Spinal cord (tissue), 10 donors: ENCODE measurements around the gene GABARAP. TPM values are rescaled to one million over a fixed set of nuclear protein-coding genes. Genes with fewer than 3 reads are reported as not detected.

Source experiments
- DNase-seq, 6 donors: peaks; one replicate each; pipeline versions ENCODE4 v3.0.0 to v3.0.0-alpha.2; 2013 to 2015; ENCODE audit warnings: low spot score in 6 of 6, low read depth in 4 of 6
- H3K27ac ChIP-seq: one replicate; pipeline ENCODE4 v1.5.1; 2013; ENCODE audit warnings: low read depth, low read length, control low read depth
- H3K27me3 ChIP-seq: one replicate; pipeline ENCODE4 v1.6.1; 2013; ENCODE audit warnings: low read length; ENCODE audit not compliant: control insufficient read depth, insufficient read depth
- H3K36me3 ChIP-seq: one replicate; pipeline ENCODE4 v1.6.1; 2013; ENCODE audit warnings: low read length; ENCODE audit not compliant: control insufficient read depth, insufficient read depth
- H3K4me1 ChIP-seq: one replicate; pipeline ENCODE4 v1.6.1; 2013; ENCODE audit warnings: low read length; ENCODE audit not compliant: control insufficient read depth, insufficient read depth
- H3K4me3 ChIP-seq: one replicate; pipeline ENCODE4 v1.5.1; 2013; ENCODE audit warnings: low read depth, low read length, control low read depth
- H3K9me3 ChIP-seq: one replicate; pipeline ENCODE4 v1.6.1; 2013; ENCODE audit warnings: low read length; ENCODE audit not compliant: control insufficient read depth, insufficient read depth
- WGBS: methylation state at CpG from one replicate; pipeline ENCODE4 v1.1.5; 2013; ENCODE audit warnings: missing lambda C conversion rate; ENCODE audit not compliant: insufficient coverage; 5-methylcytosine and 5-hydroxymethylcytosine counted together
- polyA plus RNA-seq, 2 donors: library from polyadenylated mRNA; unstranded; fragments of 120-200 nt; gene quantifications; one replicate each; pipeline ENCODE4 v1.2.1, GENCODE V29; 2013; ENCODE audit not compliant: insufficient read length in 2 of 2
- small RNA-seq: library from RNA; depleted of rRNA; stranded (forward); fragments of <200 nt; gene quantifications from one replicate; pipeline ENCODE3, GENCODE V24; 2014; ENCODE audit warnings: low replicate concordance
- total RNA-seq, 2 donors: library from RNA; depleted of rRNA in 1 of 2; stranded (reverse); fragments of 120-200 nt in 1 of 2; fragments of >200 nt in 1 of 2; gene quantifications; one replicate each; pipeline versions ENCODE4 v1.2.3 to v1.2.4, GENCODE V29; 2013 to 2014
- donor health status: healthy.

The GABARAP gene
- total and polyA plus RNA-seq, 4 donors = 196 to 481 (median 446) TPM

DNA sequence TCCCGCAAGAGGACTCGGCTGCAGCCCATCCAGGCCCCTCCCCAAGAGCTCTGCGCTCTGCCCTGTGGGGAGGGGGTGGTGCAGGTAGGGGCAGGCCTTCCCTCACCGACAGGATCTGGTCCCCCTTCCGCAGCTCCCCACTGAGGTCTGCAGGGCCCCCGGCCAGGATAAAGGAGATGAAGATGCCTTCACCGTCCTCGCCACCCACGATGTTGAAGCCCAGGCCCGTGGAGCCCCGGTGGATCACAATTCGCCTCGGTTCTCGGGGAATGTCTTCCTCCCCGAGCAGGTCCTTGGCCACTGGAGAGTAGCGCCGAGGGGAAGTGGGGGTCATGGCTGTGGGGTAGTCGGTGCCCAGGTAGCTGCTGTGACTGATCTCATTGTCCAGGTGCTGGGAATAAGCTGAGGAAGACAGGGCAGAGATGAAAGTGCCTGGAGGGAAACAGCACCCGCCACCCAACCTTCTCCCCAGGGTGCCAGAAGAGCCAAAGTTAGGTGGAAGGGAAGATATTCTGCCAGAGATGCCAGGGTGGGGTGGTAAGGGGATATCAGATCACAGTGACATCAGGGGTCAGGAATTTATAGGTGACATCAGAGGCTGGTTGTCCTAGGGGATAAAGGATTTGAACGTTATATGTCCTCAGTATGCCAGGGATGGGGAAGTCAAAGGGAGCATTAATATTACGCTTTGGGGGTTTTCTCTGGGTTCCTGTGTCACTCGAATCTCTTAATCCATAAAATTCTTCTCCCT, 45.4 kb downstream of the GABARAP start:
- H3K9me3 ChIP-seq = no peaks in the 10 kb centered on the region
- no peaks in the 10 kb centered on the region for H3K4me1 ChIP-seq
- H3K27ac ChIP-seq = no peak overlapping the region
- no peaks in the 10 kb centered on the region for H3K27me3 ChIP-seq
- peaks cover 83% of the 10 kb centered on the region for H3K36me3 ChIP-seq
- no peak for DNase-seq
- WGBS = 96% methylated on average over 14 of the region's 22 CpGs
- H3K4me3 ChIP-seq = no peak overlapping the region

DNA sequence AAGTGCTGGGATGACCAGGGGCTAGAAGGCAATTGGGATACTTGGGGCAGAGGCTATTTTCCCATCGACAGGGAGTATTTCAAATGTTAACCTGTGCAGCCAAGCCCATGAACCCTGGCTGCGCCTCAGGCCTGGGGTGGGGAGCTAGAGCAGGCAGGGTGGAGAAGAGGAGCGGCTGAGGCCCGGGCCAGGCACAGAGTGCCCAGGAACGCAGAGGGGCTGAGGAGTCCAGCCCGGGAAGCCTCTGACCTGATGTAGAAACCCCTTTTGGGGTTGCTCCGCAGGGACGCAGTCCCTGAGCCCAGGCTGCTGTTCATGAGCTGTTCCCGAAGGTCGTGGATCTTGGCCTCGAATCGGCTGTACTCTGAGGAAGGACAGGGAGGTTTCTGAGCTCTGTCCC, 46.3 kb downstream of the GABARAP start:
- no peak for DNase-seq
- Histone ChIP-seq H3K36me3 (peaks cover 85% of the 10 kb centered on the region), H3K27ac (no peak overlapping the region), H3K4me1 (no peaks in the 10 kb centered on the region), H3K9me3 (no peaks in the 10 kb centered on the region), H3K4me3 (no peak overlapping the region), H3K27me3 (no peaks in the 10 kb centered on the region)
- WGBS = 95% methylated on average over 11 of the region's 12 CpGs

DNA sequence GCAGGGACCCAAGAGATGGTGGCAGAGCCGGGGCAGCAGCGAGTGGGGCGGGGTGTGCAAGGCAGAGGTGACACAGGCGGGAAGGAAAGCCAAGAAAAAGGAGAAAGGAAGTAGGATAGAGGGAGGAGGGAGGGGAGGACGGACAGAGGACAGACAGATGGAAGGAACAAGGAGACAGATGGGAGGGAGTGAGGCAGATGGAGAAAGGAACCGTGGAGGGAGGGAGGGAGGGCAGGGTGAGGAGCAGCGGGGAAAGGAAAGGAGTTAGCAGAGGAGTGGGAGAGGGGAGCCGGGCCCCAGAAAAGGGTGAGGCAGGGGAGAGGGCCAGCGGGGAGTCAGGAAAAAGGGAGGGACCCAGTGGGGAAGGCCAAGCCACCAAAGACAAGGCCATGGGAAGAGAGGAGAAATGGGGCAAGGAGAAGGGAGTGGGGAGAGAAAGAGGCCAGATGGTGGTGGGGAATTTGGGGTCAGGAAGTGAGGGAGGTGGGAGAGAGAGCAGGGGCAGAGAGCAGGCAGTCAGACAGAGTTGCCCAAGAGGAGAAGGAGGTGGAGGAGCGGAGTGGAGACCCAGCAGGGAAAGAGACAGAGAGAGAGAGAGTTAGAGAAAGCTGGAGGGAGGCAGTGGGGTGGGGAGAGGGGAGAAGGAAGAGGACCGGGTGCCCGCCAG, 49.8 kb downstream of the GABARAP start:
- peak in 1 of 6 donors; percentile 76 for DNase-seq
- no peak overlapping the region for H3K27ac ChIP-seq
- H3K4me1 ChIP-seq = no peaks in the 10 kb centered on the region
- H3K27me3 ChIP-seq = no peaks in the 10 kb centered on the region
- WGBS = 73% methylated on average over 12 of the region's 12 CpGs
- no peaks in the 10 kb centered on the region for H3K9me3 ChIP-seq
- H3K4me3 ChIP-seq = no peak overlapping the region
- H3K36me3 ChIP-seq = peaks cover 82% of the 10 kb centered on the region

DNA sequence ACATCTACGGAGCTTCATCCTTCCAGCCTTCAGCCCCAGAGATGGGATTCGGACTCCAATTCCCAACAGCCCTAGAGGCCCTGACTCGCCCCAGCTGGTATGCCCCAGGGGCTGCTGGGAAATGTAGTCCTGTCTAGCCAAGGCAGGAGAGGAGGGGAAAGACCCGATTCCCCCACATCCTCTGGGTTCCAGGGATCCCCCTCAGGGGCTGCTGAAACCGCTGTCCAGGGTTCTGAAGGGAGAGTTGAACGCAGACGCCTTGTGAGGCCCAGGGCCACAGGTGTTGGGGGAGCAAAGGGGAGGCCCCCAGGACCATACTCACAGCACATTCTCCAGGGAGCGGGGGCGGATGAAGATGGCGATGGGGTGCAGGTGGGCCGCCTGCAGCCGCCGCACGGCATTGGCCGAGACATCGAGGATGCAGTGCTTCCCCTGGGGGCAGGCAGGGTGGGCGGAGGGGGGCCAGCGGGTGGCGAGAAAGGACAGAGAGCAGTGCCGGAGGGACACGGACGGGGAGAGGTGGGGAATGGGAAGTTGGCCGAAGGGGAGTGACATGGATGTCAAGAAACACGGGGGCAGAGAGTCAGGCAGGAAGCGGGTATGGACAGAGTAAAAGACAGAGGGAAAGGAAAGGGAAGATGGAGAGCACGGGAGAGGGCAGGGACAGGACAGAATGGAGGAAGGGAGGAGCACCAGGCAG, 50.5 kb downstream of the GABARAP start:
- WGBS = 68% methylated on average over 21 of the region's 26 CpGs
- peak in 2 of 6 donors; percentile 76 to 78 for DNase-seq
- H3K9me3 ChIP-seq = no peaks in the 10 kb centered on the region
- H3K36me3 ChIP-seq = peaks cover 80% of the 10 kb centered on the region
- no peaks in the 10 kb centered on the region for H3K4me1 ChIP-seq
- no peak overlapping the region for H3K27ac ChIP-seq
- H3K27me3 ChIP-seq = no peaks in the 10 kb centered on the region
- H3K4me3 ChIP-seq = no peak overlapping the region

DNA sequence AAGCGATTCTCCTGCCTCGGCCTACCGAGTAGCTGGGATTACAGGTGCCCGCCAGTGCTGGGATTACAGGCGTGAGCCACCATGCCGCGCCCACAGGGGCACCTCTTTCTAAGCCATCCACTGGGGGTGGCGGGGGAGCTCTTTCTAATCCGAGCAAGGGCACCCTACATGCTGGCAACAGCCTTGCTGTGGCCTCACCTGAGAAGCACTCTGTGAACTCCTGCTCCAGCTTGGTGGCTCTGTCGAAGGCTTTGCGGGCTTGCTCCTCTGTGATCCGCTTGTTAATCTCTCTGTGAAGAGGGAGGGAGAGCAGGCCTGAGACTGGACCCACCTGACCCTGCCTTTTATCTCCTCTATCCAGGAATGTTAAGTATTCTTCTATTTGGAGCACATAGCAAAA, 51.2 kb downstream of the GABARAP start:
- Histone ChIP-seq H3K27ac (no peak overlapping the region), H3K36me3 (peaks cover 79% of the 10 kb centered on the region), H3K9me3 (no peaks in the 10 kb centered on the region), H3K4me1 (no peaks in the 10 kb centered on the region), H3K4me3 (no peak overlapping the region), H3K27me3 (no peaks in the 10 kb centered on the region)
- DNase-seq = no peak
- WGBS = 96% methylated on average over 10 of the region's 12 CpGs

DNA sequence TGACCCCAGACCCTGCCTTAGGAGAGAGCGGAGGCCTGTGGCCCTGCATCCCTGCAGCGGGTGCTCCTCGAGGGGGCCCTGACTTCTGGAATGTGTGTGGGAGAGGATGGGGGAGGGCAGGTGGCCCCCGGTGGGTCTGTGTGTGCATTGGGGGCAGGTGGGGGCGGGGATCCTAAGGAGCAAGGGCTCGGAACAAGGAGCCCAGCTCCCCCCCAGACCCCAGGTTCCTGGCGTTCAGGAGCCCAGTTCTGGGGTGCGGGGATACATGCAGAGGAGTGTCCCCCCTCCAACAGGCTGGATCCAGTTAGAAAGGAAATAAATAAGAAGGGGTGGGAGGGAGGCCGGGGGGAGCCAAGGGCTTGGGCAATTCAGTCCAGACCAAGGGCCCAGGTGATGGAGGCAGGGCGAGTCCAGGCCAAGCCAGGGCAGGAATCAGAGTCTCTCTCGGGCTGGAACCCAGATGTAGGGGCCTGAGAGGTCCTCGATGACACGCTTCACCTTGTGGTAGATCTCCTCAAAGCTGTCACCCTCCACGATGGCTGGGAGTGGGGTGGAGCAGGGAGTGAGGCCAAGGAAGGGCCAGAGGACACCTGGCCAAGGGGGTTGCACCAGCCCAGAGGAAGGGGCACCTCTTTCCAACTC, 51.9 kb downstream of the GABARAP start:
- H3K4me1 ChIP-seq = no peaks in the 10 kb centered on the region
- H3K36me3 ChIP-seq = peaks cover 75% of the 10 kb centered on the region
- H3K9me3 ChIP-seq = no peaks in the 10 kb centered on the region
- H3K27me3 ChIP-seq = no peaks in the 10 kb centered on the region
- H3K27ac ChIP-seq = no peak overlapping the region
- DNase-seq = no peak
- WGBS = 91% methylated on average over 9 of the region's 14 CpGs
- no peak overlapping the region for H3K4me3 ChIP-seq

Small RNAs within 50 kb of the gene (small RNA-seq; reads per million reads assigned to genes)
- not detected for gene AC120057.4
- 18.4 reads per million, percentile 97 among the genes with 10 or more reads in this experiment for gene MIR324
- gene RF00019 = not detected

Other genes with a start within 250 kb of the GABARAP start
Only the 30 nearest of the 36 such genes appear.
- gene SLC16A13, start 206.4 kb downstream of the GABARAP start, total RNA-seq = under 1 TPM; 0.10 to 0.66 TPM
- 1 to 10 TPM; 1.5 to 2.4 TPM for gene SLC16A13, start 206.4 kb downstream of the GABARAP start, polyA plus RNA-seq
- gene SLC16A11, start 198.4 kb downstream of the GABARAP start, total RNA-seq = 1 to 10 TPM in 1 of 2 donors, under 1 TPM in 1; 0.20 to 2.5 TPM
- gene SLC16A11, start 198.4 kb downstream of the GABARAP start, polyA plus RNA-seq = under 1 TPM; 0.52 to 0.95 TPM
- under 1 TPM; 0.69 to 0.77 TPM for gene CLEC10A, start 162.2 kb downstream of the GABARAP start, total RNA-seq
- under 1 TPM; 0.17 to 0.29 TPM for gene CLEC10A, start 162.2 kb downstream of the GABARAP start, polyA plus RNA-seq
- gene ASGR2, start 127.6 kb downstream of the GABARAP start, total RNA-seq = under 1 TPM in 1 of 2 donors, not detected in 1; 0.50 TPM
- under 1 TPM; 0.24 to 0.39 TPM for gene ASGR2, start 127.6 kb downstream of the GABARAP start, polyA plus RNA-seq
- gene ASGR1, start 63.1 kb downstream of the GABARAP start, total RNA-seq = 1 to 10 TPM; 4.3 to 8.2 TPM
- gene ASGR1, start 63.1 kb downstream of the GABARAP start, polyA plus RNA-seq = 10 to 100 TPM; 32.4 to 32.5 TPM
- gene DLG4, start 22.6 kb downstream of the GABARAP start, total RNA-seq = 10 to 100 TPM; 50.6 to 82.8 TPM
- 100 to 1,000 TPM; 192 to 203 TPM for gene DLG4, start 22.6 kb downstream of the GABARAP start, polyA plus RNA-seq
- gene ACADVL, start 22.5 kb downstream of the GABARAP start, total RNA-seq = 100 to 1,000 TPM; 131 to 478 TPM
- gene ACADVL, start 22.5 kb downstream of the GABARAP start, polyA plus RNA-seq = 100 to 1,000 TPM; 381 to 455 TPM
- 10 to 100 TPM; 31.7 to 46.6 TPM for gene DVL2, start 7.9 kb downstream of the GABARAP start, total RNA-seq
- 10 to 100 TPM; 47.9 to 59.7 TPM for gene DVL2, start 7.9 kb downstream of the GABARAP start, polyA plus RNA-seq
- 10 to 100 TPM; 26.2 to 49.0 TPM for gene PHF23, start 3.0 kb downstream of the GABARAP start, total RNA-seq
- 10 to 100 TPM; 50.2 to 53.2 TPM for gene PHF23, start 3.0 kb downstream of the GABARAP start, polyA plus RNA-seq
- gene CTDNEP1, start 9.3 kb upstream of the GABARAP start, total RNA-seq = 10 to 100 TPM; 44.4 to 47.9 TPM
- gene CTDNEP1, start 9.3 kb upstream of the GABARAP start, polyA plus RNA-seq = 100 to 1,000 TPM; 177 to 181 TPM
- 10 to 100 TPM; 24.9 to 47.7 TPM for gene ELP5, start 9.8 kb upstream of the GABARAP start, total RNA-seq
- 10 to 100 TPM; 49.8 to 52.2 TPM for gene ELP5, start 9.8 kb upstream of the GABARAP start, polyA plus RNA-seq
- 1 to 10 TPM in 1 of 2 donors, under 1 TPM in 1; 0.79 to 2.3 TPM for gene CLDN7, start 20.0 kb upstream of the GABARAP start, total RNA-seq
- 1 to 10 TPM; 1.3 TPM for gene CLDN7, start 20.0 kb upstream of the GABARAP start, polyA plus RNA-seq
- 1 to 10 TPM in 1 of 2 donors, under 1 TPM in 1; 0.59 to 1.9 TPM for gene SLC2A4, start 39.3 kb upstream of the GABARAP start, total RNA-seq
- gene SLC2A4, start 39.3 kb upstream of the GABARAP start, polyA plus RNA-seq = under 1 TPM; 0.48 to 0.78 TPM
- gene YBX2, start 52.2 kb upstream of the GABARAP start, total RNA-seq = 1 to 10 TPM in 1 of 2 donors, under 1 TPM in 1; 0.50 to 1.0 TPM
- 1 to 10 TPM; 4.2 to 6.9 TPM for gene YBX2, start 52.2 kb upstream of the GABARAP start, polyA plus RNA-seq
- gene EIF5A, start 65.2 kb upstream of the GABARAP start, total RNA-seq = 100 to 1,000 TPM; 146 to 202 TPM
- 100 to 1,000 TPM; 366 to 375 TPM for gene EIF5A, start 65.2 kb upstream of the GABARAP start, polyA plus RNA-seq
- gene GPS2, start 72.9 kb upstream of the GABARAP start, total RNA-seq = 10 to 100 TPM; 19.2 to 65.5 TPM
- 10 to 100 TPM; 98.3 to 99.4 TPM for gene GPS2, start 72.9 kb upstream of the GABARAP start, polyA plus RNA-seq
- 10 to 100 TPM; 28.6 TPM for gene NEURL4, start 86.9 kb upstream of the GABARAP start, total RNA-seq
- 10 to 100 TPM; 43.9 to 56.4 TPM for gene NEURL4, start 86.9 kb upstream of the GABARAP start, polyA plus RNA-seq
- gene ACAP1, start 94.1 kb upstream of the GABARAP start, total RNA-seq = 10 to 100 TPM in 1 of 2 donors, 1 to 10 TPM in 1; 4.6 to 13.7 TPM
- gene ACAP1, start 94.1 kb upstream of the GABARAP start, polyA plus RNA-seq = 10 to 100 TPM; 13.8 to 18.1 TPM
- 10 to 100 TPM in 1 of 2 donors, 1 to 10 TPM in 1; 5.6 to 10.4 TPM for gene KCTD11, start 109.7 kb upstream of the GABARAP start, total RNA-seq
- 10 to 100 TPM; 12.6 to 13.5 TPM for gene KCTD11, start 109.7 kb upstream of the GABARAP start, polyA plus RNA-seq
- not detected for gene TMEM95, start 112.7 kb upstream of the GABARAP start, total RNA-seq
- not detected for gene TMEM95, start 112.7 kb upstream of the GABARAP start, polyA plus RNA-seq
- gene TNK1, start 138.6 kb upstream of the GABARAP start, total RNA-seq = 1 to 10 TPM in 1 of 2 donors, under 1 TPM in 1; 0.79 to 1.5 TPM
- 1 to 10 TPM; 3.4 to 4.6 TPM for gene TNK1, start 138.6 kb upstream of the GABARAP start, polyA plus RNA-seq
- gene PLSCR3, start 152.1 kb upstream of the GABARAP start, total RNA-seq = 10 to 100 TPM in 1 of 2 donors, 1 to 10 TPM in 1; 8.0 to 21.7 TPM
- gene PLSCR3, start 152.1 kb upstream of the GABARAP start, polyA plus RNA-seq = 10 to 100 TPM; 29.3 to 38.8 TPM
- 100 to 1,000 TPM in 1 of 2 donors, 10 to 100 TPM in 1; 70.9 to 130 TPM for gene TMEM256, start 161.6 kb upstream of the GABARAP start, total RNA-seq
- gene TMEM256, start 161.6 kb upstream of the GABARAP start, polyA plus RNA-seq = 10 to 100 TPM; 48.6 to 54.7 TPM
- gene NLGN2, start 165.4 kb upstream of the GABARAP start, total RNA-seq = 10 to 100 TPM; 21.5 to 25.3 TPM
- 100 to 1,000 TPM; 196 to 210 TPM for gene NLGN2, start 165.4 kb upstream of the GABARAP start, polyA plus RNA-seq
- not detected for gene SPEM1, start 177.9 kb upstream of the GABARAP start, total RNA-seq
- gene SPEM1, start 177.9 kb upstream of the GABARAP start, polyA plus RNA-seq = under 1 TPM in 1 of 2 donors, not detected in 1; 0.29 TPM
- not detected for gene SPEM2, start 183.2 kb upstream of the GABARAP start, total RNA-seq
- gene SPEM2, start 183.2 kb upstream of the GABARAP start, polyA plus RNA-seq = under 1 TPM; 0.23 to 0.67 TPM
- gene SPEM3, start 186.4 kb upstream of the GABARAP start, total RNA-seq = not detected
- under 1 TPM in 1 of 2 donors, not detected in 1; 0.05 TPM for gene SPEM3, start 186.4 kb upstream of the GABARAP start, polyA plus RNA-seq
- 1 to 10 TPM in 1 of 2 donors, under 1 TPM in 1; 0.69 to 1.3 TPM for gene TMEM102, start 193.0 kb upstream of the GABARAP start, total RNA-seq
- gene TMEM102, start 193.0 kb upstream of the GABARAP start, polyA plus RNA-seq = 1 to 10 TPM; 2.1 to 2.4 TPM
- 10 to 100 TPM; 11.2 to 25.7 TPM for gene FGF11, start 197.1 kb upstream of the GABARAP start, total RNA-seq
- gene FGF11, start 197.1 kb upstream of the GABARAP start, polyA plus RNA-seq = 10 to 100 TPM; 32.8 to 42.2 TPM
- gene CHRNB1, start 202.6 kb upstream of the GABARAP start, total RNA-seq = 10 to 100 TPM; 19.1 to 25.9 TPM
- gene CHRNB1, start 202.6 kb upstream of the GABARAP start, polyA plus RNA-seq = 10 to 100 TPM; 20.9 TPM